ENCODE data around the gene SLC8A1. TPM values are rescaled to one million over a fixed set of nuclear protein-coding genes. Genes with fewer than 3 reads are reported as not detected.
A peak's percentile ranks its signal among the peaks of the same experiment; 100 is the strongest.

The SLC8A1 gene
- total RNA-seq, 1 donor from 2014 or later: 34.8 TPM

GRCh38 chr2:40318921-40319320 lies 133.0 kb downstream of the SLC8A1 start:
- no peak overlapping the region for H3K4me3 ChIP-seq (ENCODE audit: insufficient read depth, low read depth, low read length)
- DNase-seq (ENCODE audit: low read depth): no peak
- H3K4me1 ChIP-seq (ENCODE audit: insufficient read depth, low read length): no peaks in the 10 kb centered on the region
- H3K4me2 ChIP-seq (ENCODE audit: low read length): no peak overlapping the region
- H3K9me3 ChIP-seq (ENCODE audit: insufficient read depth, low read depth, low read length): no peaks in the 10 kb centered on the region
- peaks cover 3% of the 10 kb centered on the region for H3K36me3 Mint-ChIP-seq (ENCODE audit: low read depth, unreplicated experiment)
- H3K4me3 Mint-ChIP-seq (ENCODE audit: unreplicated experiment): no peak overlapping the region
- no peak for FAIRE-seq
- H3K9ac ChIP-seq (ENCODE audit: low read length): no peak overlapping the region
- no peaks in the 10 kb centered on the region for H3K27me3 ChIP-seq (ENCODE audit: insufficient read depth, low read length)
- no peak overlapping the region for H2AFZ ChIP-seq (ENCODE audit: low read depth, low read length)
- no peaks in the 10 kb centered on the region for H3K36me3 ChIP-seq (ENCODE audit: insufficient read depth, low read length)
- H3K4me1 Mint-ChIP-seq (ENCODE audit: low read depth, unreplicated experiment): peaks cover 6% of the 10 kb centered on the region
- peaks cover 2% of the 10 kb centered on the region for H3K9me3 Mint-ChIP-seq (ENCODE audit: unreplicated experiment)
- H3K27ac ChIP-seq (ENCODE audit: low read depth, low read length): no peak overlapping the region
- TF ChIP-seq CTCF (IDR thresholded peaks at IDR 0.05; ENCODE audit: insufficient read depth, low read depth, low read length): no peak
- TF ChIP-seq EZH2 (IDR thresholded peaks at IDR 0.05; ENCODE audit: insufficient read depth, low read length): no peak
- H4K20me1 ChIP-seq (ENCODE audit: insufficient read depth, low read length): no peaks in the 10 kb centered on the region
- H3K27me3 Mint-ChIP-seq (ENCODE audit: low read depth, unreplicated experiment): no peaks in the 10 kb centered on the region
- no peaks in the 10 kb centered on the region for H3K79me2 ChIP-seq (ENCODE audit: insufficient read depth, low read length)
- no peak overlapping the region for H3K27ac Mint-ChIP-seq (ENCODE audit: unreplicated experiment)

- Mint-ChIP-seq H3K27ac (ENCODE audit: unreplicated experiment) (no peak overlapping the region), H3K9me3 (ENCODE audit: unreplicated experiment) (peaks cover 2% of the 10 kb centered on the region), H3K27me3 (ENCODE audit: low read depth, unreplicated experiment) (no peaks in the 10 kb centered on the region), H3K36me3 (ENCODE audit: low read depth, unreplicated experiment) (peaks cover 3% of the 10 kb centered on the region), H3K4me1 (ENCODE audit: low read depth, unreplicated experiment) (peaks cover 6% of the 10 kb centered on the region), H3K4me3 (ENCODE audit: unreplicated experiment) (no peak overlapping the region)
- no peaks in the 10 kb centered on the region for H4K20me1 ChIP-seq (ENCODE audit: insufficient read depth, low read length)
- H3K9me3 ChIP-seq (ENCODE audit: insufficient read depth, low read depth, low read length): no peaks in the 10 kb centered on the region
- H3K36me3 ChIP-seq (ENCODE audit: insufficient read depth, low read length): no peaks in the 10 kb centered on the region
- H3K79me2 ChIP-seq (ENCODE audit: insufficient read depth, low read length): no peaks in the 10 kb centered on the region
- no peak for TF ChIP-seq CTCF (IDR thresholded peaks at IDR 0.05; ENCODE audit: insufficient read depth, low read depth, low read length)
- no peak for TF ChIP-seq EZH2 (IDR thresholded peaks at IDR 0.05; ENCODE audit: insufficient read depth, low read length)
- H3K4me1 ChIP-seq (ENCODE audit: insufficient read depth, low read length): no peaks in the 10 kb centered on the region
- no peak overlapping the region for H3K4me2 ChIP-seq (ENCODE audit: low read length)
- H3K27me3 ChIP-seq (ENCODE audit: insufficient read depth, low read length): no peaks in the 10 kb centered on the region
- no peak for FAIRE-seq
- H2AFZ ChIP-seq (ENCODE audit: low read depth, low read length): no peak overlapping the region
- H3K9ac ChIP-seq (ENCODE audit: low read length): no peak overlapping the region
- no peak overlapping the region for H3K4me3 ChIP-seq (ENCODE audit: insufficient read depth, low read depth, low read length)
- no peak overlapping the region for H3K27ac ChIP-seq (ENCODE audit: low read depth, low read length)
- no peak for DNase-seq (ENCODE audit: low read depth)
Observed at GRCh38 chr2:40317761-40318160, 134.1 kb downstream of the SLC8A1 start.

- H3K9me3 Mint-ChIP-seq (ENCODE audit: unreplicated experiment): peaks cover 2% of the 10 kb centered on the region
- Histone ChIP-seq H3K9ac (ENCODE audit: low read length) (no peak overlapping the region), H4K20me1 (ENCODE audit: insufficient read depth, low read length) (no peaks in the 10 kb centered on the region), H3K9me3 (ENCODE audit: insufficient read depth, low read depth, low read length) (no peaks in the 10 kb centered on the region), H3K79me2 (ENCODE audit: insufficient read depth, low read length) (no peaks in the 10 kb centered on the region), H3K27me3 (ENCODE audit: insufficient read depth, low read length) (no peaks in the 10 kb centered on the region), H2AFZ (ENCODE audit: low read depth, low read length) (no peak overlapping the region), H3K4me2 (ENCODE audit: low read length) (no peak overlapping the region), H3K4me3 (ENCODE audit: insufficient read depth, low read depth, low read length) (no peak overlapping the region), H3K27ac (ENCODE audit: low read depth, low read length) (no peak overlapping the region), H3K36me3 (ENCODE audit: insufficient read depth, low read length) (no peaks in the 10 kb centered on the region), H3K4me1 (ENCODE audit: insufficient read depth, low read length) (no peaks in the 10 kb centered on the region)
- no peak overlapping the region for H3K4me3 Mint-ChIP-seq (ENCODE audit: unreplicated experiment)
- H3K4me1 Mint-ChIP-seq (ENCODE audit: low read depth, unreplicated experiment): peaks cover 6% of the 10 kb centered on the region
- no peak overlapping the region for H3K27ac Mint-ChIP-seq (ENCODE audit: unreplicated experiment)
- TF ChIP-seq EZH2 (IDR thresholded peaks at IDR 0.05; ENCODE audit: insufficient read depth, low read length) (no peak), CTCF (IDR thresholded peaks at IDR 0.05; ENCODE audit: insufficient read depth, low read depth, low read length) (no peak)
- FAIRE-seq: no peak
- peaks cover 3% of the 10 kb centered on the region for H3K36me3 Mint-ChIP-seq (ENCODE audit: low read depth, unreplicated experiment)
- H3K27me3 Mint-ChIP-seq (ENCODE audit: low read depth, unreplicated experiment): no peaks in the 10 kb centered on the region
- DNase-seq (ENCODE audit: low read depth): peak; percentile 31
Observed at GRCh38 chr2:40317046-40317445, 134.8 kb downstream of the SLC8A1 start.

Data from astrocyte (in vitro differentiated cells and primary cell).